Measurements from ENCODE around the gene SRSF1.
A peak's percentile ranks its signal among the peaks of the same experiment; 100 is the strongest.
"Not testable (repeated sequence)": the region's sequence is repeated elsewhere in the genome, so short reads cannot be mapped to it uniquely, and the experiment has no call there.

SRSF1 gene

GRCh38 chr17:57988301-57989250 lies 18.5 kb downstream of the SRSF1 start:
- DNase-seq = peak; percentile 63

- peak; percentile 69 for DNase-seq
These were observed 19.3 kb downstream of the SRSF1 start, which contains the start of gene VEZF1 for GRCh38 chr17:57987581-57988300. TSS of gene VEZF1 (minus strand) at chr17:57988254. CDS start at chr17:57988111, 143 bp downstream.

GRCh38 chr17:57986841-57987580 lies 20.0 kb downstream of the SRSF1 start:
- peak; percentile 73 for DNase-seq

GRCh38 chr17:57985675-57985974 lies 21.4 kb downstream of the SRSF1 start:
- DNase-seq = no peak

- no peak for DNase-seq
These were observed 21.9 kb downstream of the SRSF1 start for GRCh38 chr17:57984936-57985674.

- peak; percentile 69 for DNase-seq
These were observed 22.7 kb downstream of the SRSF1 start for GRCh38 chr17:57984261-57984890.

GRCh38 chr17:57983446-57983845 lies 23.6 kb downstream of the SRSF1 start:
- no peak for DNase-seq

- no peak for DNase-seq
These were observed 24.4 kb downstream of the SRSF1 start for GRCh38 chr17:57982452-57983170.

- no peak for DNase-seq
These were observed 26.5 kb downstream of the SRSF1 start for GRCh38 chr17:57980522-57980921.

- no peak for DNase-seq
These were observed 28.0 kb downstream of the SRSF1 start for GRCh38 chr17:57979076-57979475.

GRCh38 chr17:57976594-57976993 lies 30.5 kb downstream of the SRSF1 start:
- DNase-seq = no peak

- DNase-seq = no peak
These were observed 32.0 kb downstream of the SRSF1 start for GRCh38 chr17:57975044-57975443.

- not testable (repeated sequence) for DNase-seq
These were observed 32.8 kb downstream of the SRSF1 start for GRCh38 chr17:57974053-57974824.

- no peak for DNase-seq
These were observed 34.9 kb downstream of the SRSF1 start for GRCh38 chr17:57972151-57972550.

GRCh38 chr17:57971572-57971971 lies 35.5 kb downstream of the SRSF1 start:
- DNase-seq = no peak

GRCh38 chr17:57970710-57971109 lies 36.3 kb downstream of the SRSF1 start:
- peak; percentile 71 for DNase-seq

GRCh38 chr17:57968456-57968855 lies 38.6 kb downstream of the SRSF1 start:
- no peak for DNase-seq

GRCh38 chr17:57966875-57967274 lies 40.2 kb downstream of the SRSF1 start:
- no peak for DNase-seq

GRCh38 chr17:57966246-57966645 lies 40.8 kb downstream of the SRSF1 start:
- DNase-seq = no peak

- no peak for DNase-seq
These were observed 41.4 kb downstream of the SRSF1 start for GRCh38 chr17:57965521-57966160.
